Measurements from ENCODE around the gene NAPSA. TPM values are rescaled to one million over a fixed set of nuclear protein-coding genes. Genes with fewer than 3 reads are reported as not detected.

NAPSA gene
- total and polyA plus RNA-seq, 10 of the 15 experiments (the other 5 are each of a cell fraction or from before 2014, with no cell fraction given): 6.7 to 45.4 (median 17.1) TPM

GRCh38 chr19:50333235-50333736 lies 32.2 kb downstream of the NAPSA start (continued):
- TF ChIP-seq SKIL (IDR thresholded peaks at IDR 0.05; ENCODE audit: low read depth, poor library complexity, severe bottlenecking): no peak
- no peak for TF ChIP-seq MYC (IDR thresholded peaks at IDR 0.05; ENCODE audit: insufficient read depth, insufficient read length, insufficient replicate concordance, low read length, severe bottlenecking)
- TF ChIP-seq SUZ12 (IDR thresholded peaks at IDR 0.05; ENCODE audit: unreplicated experiment): no peak
- no peak for TF ChIP-seq MLLT1 (IDR thresholded peaks at IDR 0.05)
- TF ChIP-seq IRF3 (IDR thresholded peaks at IDR 0.05): no peak
- TF ChIP-seq RELA (IDR thresholded peaks at IDR 0.05; ENCODE audit: borderline replicate concordance, partially characterized antibody): peak; percentile 13
- no peak for TF ChIP-seq FOXK2 (IDR thresholded peaks at IDR 0.05)
- TF ChIP-seq MTA3 (IDR thresholded peaks at IDR 0.05; ENCODE audit: borderline replicate concordance, low read length): peak; percentile 74; the same call in 1 of the 2 replicates
- TF ChIP-seq SPI1 (IDR thresholded peaks at IDR 0.05; ENCODE audit: borderline replicate concordance, insufficient read depth, low read depth, low read length): peak; percentile 59; the same call in 1 of the 2 replicates
- no peak for TF ChIP-seq NR2C1 (IDR thresholded peaks at IDR 0.05)
- no peak for TF ChIP-seq STAT3 (IDR thresholded peaks at IDR 0.05; ENCODE audit: low read depth, low read length)
- TF ChIP-seq BACH1 (IDR thresholded peaks at IDR 0.05; ENCODE audit: borderline replicate concordance): peak; percentile 99
- no peak for TF ChIP-seq ZZZ3 (IDR thresholded peaks at IDR 0.05; ENCODE audit: control insufficient read depth, insufficient read length, low read depth)
- peak; percentile 54; a peak in 2 of 4 replicates for TF ChIP-seq BHLHE40 (IDR thresholded peaks at IDR 0.05; ENCODE audit: borderline replicate concordance in 1 of 2, low read depth in 2 of 2, low read length in 1 of 2)
- peak; percentile 74 to 99 for TF ChIP-seq EGR1 (IDR thresholded peaks at IDR 0.05; ENCODE audit: borderline replicate concordance in 1 of 2, low read depth in 2 of 2, low read length in 2 of 2)
- peak; percentile 30 for TF ChIP-seq YY1 (IDR thresholded peaks at IDR 0.05; ENCODE audit: low read depth, low read length)
- TF ChIP-seq ZSCAN29 (IDR thresholded peaks at IDR 0.05): no peak
- TF ChIP-seq BMI1 (IDR thresholded peaks at IDR 0.05; ENCODE audit: borderline replicate concordance): no peak
- TF ChIP-seq NKRF (conservative IDR thresholded peaks at IDR 0.05): 0 out of 2 replicates have a peak, but pooled peaks have one; percentile 15
- no peak for TF ChIP-seq FOXM1 (IDR thresholded peaks at IDR 0.05; ENCODE audit: low read depth, low read length)
- TF ChIP-seq SMARCA5 (IDR thresholded peaks at IDR 0.05): no peak
- TF ChIP-seq NR2C2 (IDR thresholded peaks at IDR 0.05; ENCODE audit: borderline replicate concordance, control insufficient read depth, insufficient read length, low read depth): no peak
- no peak for TF ChIP-seq CBX3 (IDR thresholded peaks at IDR 0.05; ENCODE audit: borderline replicate concordance, low read depth)
- TF ChIP-seq BCL11A (IDR thresholded peaks at IDR 0.05; ENCODE audit: low read depth, low read length): no peak
- TF ChIP-seq NFIC (IDR thresholded peaks at IDR 0.05; ENCODE audit: low read depth, low read length): peak; percentile 49; the same call in 1 of the 2 replicates

Measured in GM12878 (cell line).